ENCODE data around the gene DHX32. TPM values are rescaled to one million over a fixed set of nuclear protein-coding genes. Genes with fewer than 3 reads are reported as not detected.
"Not testable (repeated sequence)": the region's sequence is repeated elsewhere in the genome, so short reads cannot be mapped to it uniquely, and the experiment has no call there.

The DHX32 gene
- total RNA-seq, 4 donors from 2014 or later: 13.5 to 105 (median 30.9) TPM

DNA sequence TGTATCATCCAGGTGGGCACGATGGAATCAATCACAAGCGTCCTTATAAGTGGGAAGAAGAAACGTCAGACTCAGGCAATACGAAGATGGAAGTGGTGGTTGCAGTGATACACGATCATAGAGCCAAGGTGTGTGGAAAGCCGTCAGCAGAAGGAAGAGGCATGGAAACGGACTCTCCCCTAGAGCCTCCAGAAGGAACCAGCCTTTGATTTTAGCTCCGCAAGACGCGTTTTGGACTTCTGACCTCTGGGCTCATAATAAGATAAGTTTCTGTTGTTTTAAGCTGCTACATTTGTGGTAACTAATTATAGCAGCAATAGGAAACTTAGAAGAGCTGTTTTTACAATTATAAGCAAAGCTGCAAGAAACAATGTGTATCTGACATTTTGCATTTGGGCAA is 30.1 kb upstream of the DHX32 start:
- no peak for TF ChIP-seq POLR2A (IDR thresholded peaks at IDR 0.05)
- TF ChIP-seq, protein P1, sequence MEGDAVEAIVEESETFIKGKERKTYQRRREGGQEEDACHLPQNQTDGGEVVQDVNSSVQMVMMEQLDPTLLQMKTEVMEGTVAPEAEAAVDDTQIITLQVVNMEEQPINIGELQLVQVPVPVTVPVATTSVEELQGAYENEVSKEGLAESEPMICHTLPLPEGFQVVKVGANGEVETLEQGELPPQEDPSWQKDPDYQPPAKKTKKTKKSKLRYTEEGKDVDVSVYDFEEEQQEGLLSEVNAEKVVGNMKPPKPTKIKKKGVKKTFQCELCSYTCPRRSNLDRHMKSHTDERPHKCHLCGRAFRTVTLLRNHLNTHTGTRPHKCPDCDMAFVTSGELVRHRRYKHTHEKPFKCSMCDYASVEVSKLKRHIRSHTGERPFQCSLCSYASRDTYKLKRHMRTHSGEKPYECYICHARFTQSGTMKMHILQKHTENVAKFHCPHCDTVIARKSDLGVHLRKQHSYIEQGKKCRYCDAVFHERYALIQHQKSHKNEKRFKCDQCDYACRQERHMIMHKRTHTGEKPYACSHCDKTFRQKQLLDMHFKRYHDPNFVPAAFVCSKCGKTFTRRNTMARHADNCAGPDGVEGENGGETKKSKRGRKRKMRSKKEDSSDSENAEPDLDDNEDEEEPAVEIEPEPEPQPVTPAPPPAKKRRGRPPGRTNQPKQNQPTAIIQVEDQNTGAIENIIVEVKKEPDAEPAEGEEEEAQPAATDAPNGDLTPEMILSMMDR (IDR thresholded peaks at IDR 0.05): no peak
- intact Hi-C loops (cut with DNase I; ENCODE audit: low total_unique reads): no loop called here
- H3K4me3 ChIP-seq: no peak overlapping the region

DNA sequence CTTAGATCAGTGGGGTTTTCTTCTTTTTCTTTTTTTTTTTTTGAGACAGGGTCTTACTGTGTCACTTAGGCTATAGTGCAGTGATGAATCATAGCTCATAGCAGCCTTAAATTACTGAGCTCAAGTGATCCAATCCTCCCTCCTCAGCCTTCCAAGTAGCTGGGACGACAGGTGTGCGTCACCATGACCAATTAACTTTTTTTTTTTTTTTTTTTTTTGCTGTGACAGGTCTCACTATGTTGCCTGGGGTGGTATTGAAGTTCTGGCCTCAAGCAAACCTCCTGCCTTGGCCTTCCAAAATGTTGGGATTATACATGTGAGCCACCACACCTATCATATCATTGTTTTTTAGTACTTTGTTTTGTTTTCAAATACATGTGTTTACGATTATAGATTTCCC is 28.4 kb upstream of the DHX32 start:
- H3K27me3 ChIP-seq; DNase-seq; H3K4me1 ChIP-seq; H3K9me3 ChIP-seq; intact Hi-C loops (cut with DNase I; ENCODE audit: low total_unique reads); H3K27ac ChIP-seq; H3K36me3 ChIP-seq; H3K4me3 ChIP-seq: not testable (repeated sequence)

More for the DNA sequence above, 30.1 kb upstream of the DHX32 start:
- H3K27ac ChIP-seq: no peak overlapping the region
- H3K36me3 ChIP-seq: no peaks in the 10 kb centered on the region
- H3K27me3 ChIP-seq: no peaks in the 10 kb centered on the region
- H3K9me3 ChIP-seq: no peaks in the 10 kb centered on the region
- DNase-seq: no peak
- H3K4me1 ChIP-seq: no peaks in the 10 kb centered on the region

DNA sequence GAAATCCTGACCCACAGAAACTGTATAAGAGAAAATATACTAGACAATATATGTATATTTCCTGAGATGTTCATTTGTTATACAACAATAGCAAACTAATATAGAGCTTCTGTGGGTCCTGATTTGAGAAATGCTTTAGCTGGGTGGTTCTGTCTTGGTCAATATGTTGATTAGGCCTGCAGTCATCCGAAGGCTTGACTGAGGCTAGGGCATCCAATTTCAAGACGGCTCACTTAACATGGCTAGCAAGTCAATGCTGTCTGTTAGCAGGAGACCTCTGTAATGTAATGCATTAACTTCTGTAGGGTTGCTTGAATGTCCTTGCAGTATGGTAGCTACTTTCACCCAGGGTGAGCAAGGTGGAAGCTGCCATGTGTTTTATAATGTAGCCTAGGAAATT is 27.7 kb upstream of the DHX32 start:
- H3K9me3 ChIP-seq; H3K4me1 ChIP-seq; H3K27me3 ChIP-seq; H3K36me3 ChIP-seq; DNase-seq; H3K27ac ChIP-seq; intact Hi-C loops (cut with DNase I; ENCODE audit: low total_unique reads); H3K4me3 ChIP-seq: not testable (repeated sequence)

DNA sequence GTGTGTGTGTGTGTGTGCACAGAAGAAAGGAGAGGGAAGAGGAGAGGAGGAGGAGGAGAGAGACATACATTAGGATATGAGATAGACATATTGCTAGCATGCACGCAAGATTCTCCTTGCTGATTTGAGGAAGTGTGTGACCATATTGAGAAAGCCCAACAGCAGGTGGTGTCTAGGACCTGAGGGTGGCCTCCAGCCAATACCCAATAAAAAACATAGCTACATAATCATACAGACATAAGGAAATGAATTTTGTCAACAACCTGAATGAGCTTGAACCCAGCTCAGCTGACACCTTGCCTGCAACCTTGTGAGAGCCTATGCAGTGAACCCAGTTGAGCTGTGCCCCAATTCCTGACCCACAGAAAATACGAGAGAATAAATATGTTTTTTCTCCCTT is 26.5 kb upstream of the DHX32 start:
- intact Hi-C loops (cut with DNase I; ENCODE audit: low total_unique reads); H3K27ac ChIP-seq; H3K4me1 ChIP-seq; DNase-seq; H3K36me3 ChIP-seq; H3K9me3 ChIP-seq; H3K4me3 ChIP-seq; H3K27me3 ChIP-seq: not testable (repeated sequence)

DNA sequence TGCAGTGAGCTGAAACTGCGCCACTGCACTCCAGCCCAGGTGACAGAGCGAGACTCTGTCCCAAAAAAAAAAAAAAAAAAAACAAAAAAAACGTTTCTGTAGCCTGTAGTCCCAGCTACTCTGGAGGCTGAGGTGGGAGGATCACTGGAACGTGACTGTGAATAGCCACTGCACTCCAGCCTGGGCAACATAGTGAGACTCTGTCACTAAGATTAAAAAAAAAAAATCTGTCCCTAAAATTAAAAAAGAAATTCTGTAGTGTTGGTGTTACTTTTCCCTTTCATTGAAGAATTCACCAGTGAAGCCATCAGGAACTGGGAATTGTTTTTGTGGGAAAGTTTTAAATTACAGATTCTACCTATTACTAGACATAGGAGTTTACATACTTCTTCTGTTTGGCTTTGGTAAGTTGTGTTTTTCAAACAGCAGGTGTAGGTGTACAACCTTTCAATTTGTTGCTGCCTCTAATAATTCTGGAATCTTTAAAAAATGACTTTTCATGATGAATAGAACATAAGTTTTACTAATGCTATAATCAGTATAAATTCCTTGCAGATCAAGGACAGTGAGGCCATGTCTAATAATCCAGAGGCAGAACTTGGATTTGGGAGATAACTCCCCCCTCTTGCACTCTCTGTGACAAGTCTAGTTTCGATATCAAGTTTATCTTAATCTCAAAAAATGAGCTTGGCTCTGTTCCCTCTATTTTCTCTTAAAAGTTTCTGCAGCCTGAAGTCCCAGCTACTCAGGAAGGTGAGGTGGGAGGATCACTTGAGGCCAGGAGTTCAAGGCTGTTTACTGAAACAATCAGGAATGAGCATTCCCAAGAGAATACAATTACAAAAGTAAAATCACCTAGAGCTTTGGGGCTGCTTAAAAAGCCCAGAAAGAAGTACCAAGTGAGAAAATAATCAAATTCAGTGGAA is 24.2 kb upstream of the DHX32 start:
- H3K4me3 ChIP-seq; H3K4me1 ChIP-seq; H3K9me3 ChIP-seq; H3K27ac ChIP-seq; DNase-seq; intact Hi-C loops (cut with DNase I; ENCODE audit: low total_unique reads); H3K27me3 ChIP-seq; H3K36me3 ChIP-seq: not testable (repeated sequence)

DNA sequence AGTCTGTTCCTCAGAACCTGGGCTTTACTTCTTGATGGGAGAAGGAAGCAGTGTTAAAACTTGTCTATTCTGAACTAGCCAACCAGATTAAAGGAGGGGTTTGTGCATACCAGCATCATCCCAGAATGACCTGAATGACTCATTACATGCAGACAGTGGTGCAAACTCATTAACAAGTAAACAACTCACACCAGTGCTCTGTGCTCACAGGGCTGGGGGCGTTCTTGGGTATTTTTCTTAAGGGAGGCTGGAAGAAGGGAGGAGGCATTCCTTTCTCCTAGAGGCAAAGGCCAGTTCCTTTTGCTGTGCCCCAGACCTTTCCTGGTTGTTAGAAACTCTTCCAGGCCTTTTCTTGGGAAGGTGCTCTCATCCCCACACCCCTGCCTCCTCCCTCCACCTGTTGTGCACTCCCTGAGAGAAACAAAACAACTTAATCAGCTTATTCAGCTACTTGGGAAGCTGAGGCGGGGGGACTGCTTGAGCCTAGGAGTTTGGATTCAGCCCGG is 22.1 kb upstream of the DHX32 start:
- H3K4me1 ChIP-seq; H3K4me3 ChIP-seq; H3K27me3 ChIP-seq; H3K9me3 ChIP-seq; H3K36me3 ChIP-seq; H3K27ac ChIP-seq; DNase-seq; intact Hi-C loops (cut with DNase I; ENCODE audit: low total_unique reads): not testable (repeated sequence)

DNA sequence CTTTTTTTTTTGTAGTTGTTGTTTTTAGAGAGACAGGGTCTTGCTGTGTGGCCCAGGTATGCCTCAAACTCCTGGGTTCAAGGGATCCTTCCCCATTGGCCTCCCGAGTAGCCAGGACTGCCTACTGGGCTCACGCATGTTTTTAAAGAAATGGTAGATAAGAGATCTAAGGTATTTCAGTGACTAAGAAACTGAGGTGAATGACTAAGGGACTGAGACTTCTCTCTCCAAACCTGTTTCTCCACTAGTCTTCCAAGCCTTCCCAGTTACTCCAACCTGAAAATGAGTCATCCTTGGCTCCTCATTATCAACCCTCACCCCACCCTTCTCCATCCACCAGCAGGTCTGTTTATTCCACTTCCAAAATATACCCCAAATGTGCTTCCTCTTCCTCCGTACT is 19.9 kb upstream of the DHX32 start:
- H3K36me3 ChIP-seq; H3K4me1 ChIP-seq; H3K9me3 ChIP-seq; H3K27ac ChIP-seq; intact Hi-C loops (cut with DNase I; ENCODE audit: low total_unique reads); H3K4me3 ChIP-seq; DNase-seq; H3K27me3 ChIP-seq: not testable (repeated sequence)

DNA sequence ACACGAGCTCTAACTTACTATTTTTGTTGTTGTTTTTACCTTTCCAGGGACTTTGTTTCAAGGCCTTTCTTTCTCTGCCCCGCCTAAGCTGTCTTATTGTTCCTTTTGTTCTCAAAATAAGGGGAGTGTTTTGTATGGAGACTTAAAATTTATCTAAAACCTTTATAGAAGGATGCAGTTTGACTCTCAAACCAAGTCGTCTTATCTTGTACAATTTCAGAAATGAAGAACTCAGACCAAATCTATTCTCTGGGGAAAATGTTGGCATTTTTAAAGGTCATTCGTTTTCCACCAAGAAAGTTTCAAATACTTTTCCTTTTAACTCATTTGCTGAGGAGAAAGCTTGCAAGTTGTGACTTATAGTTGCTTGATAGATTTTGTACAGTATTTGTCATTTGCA is 16.2 kb upstream of the DHX32 start:
- intact Hi-C loops (cut with DNase I; ENCODE audit: low total_unique reads): not testable (repeated sequence)

More for the DNA sequence above, 16.2 kb upstream of the DHX32 start:
- H3K36me3 ChIP-seq, H3K9me3 ChIP-seq, DNase-seq, H3K27me3 ChIP-seq, H3K27ac ChIP-seq, H3K4me1 ChIP-seq: not testable (repeated sequence)
- H3K4me3 ChIP-seq: peak overlapping the region; percentile 56 to 63

Measured in uterus (tissue), 4 donors.